ENCODE results near the gene ATG4D. TPM values are rescaled to one million over a fixed set of nuclear protein-coding genes. Genes with fewer than 3 reads are reported as not detected.
"Not testable (repeated sequence)": the region's sequence is repeated elsewhere in the genome, so short reads cannot be mapped to it uniquely, and the experiment has no call there.

The ATG4D gene
- total and polyA plus RNA-seq, 2 of the 4 experiments (the other 2 are of a cell fraction), result 8.2 to 21.8 TPM

- no CpG with 5 or more reads among the region's 9 CpGs for WGBS, 2 experiments (ENCODE audit: extremely low coverage in 2 of 2, insufficient read length in 1 of 2)
- in situ Hi-C loops (cut with MboI; ENCODE audit: low sequenced_read_pairs); DNase-seq: not testable (repeated sequence)
Observed at GRCh38 chr19:10551006-10551405, 7.3 kb downstream of the ATG4D start.

More at GRCh38 chr19:10551006-10551405, 7.3 kb downstream of the ATG4D start:
- H3K27ac ChIP-seq (ENCODE audit: insufficient read depth, low read length); H2BK5ac ChIP-seq (ENCODE audit: low read depth, low read length, poor library complexity, severe bottlenecking); H2BK20ac ChIP-seq (ENCODE audit: low read depth, low read length); H3K23ac ChIP-seq (ENCODE audit: low read depth, low read length); H3K27me3 ChIP-seq (ENCODE audit: control insufficient read depth, insufficient read depth, low read length); H3K9me1 ChIP-seq (ENCODE audit: insufficient read depth, low read length); ATAC-seq (ENCODE audit: low read depth); H3K14ac ChIP-seq (replicated peaks; ENCODE audit: low read depth, low read length); H3K4me1 ChIP-seq (ENCODE audit: control insufficient read depth, insufficient read depth, low read length); H3K4me3 ChIP-seq (ENCODE audit: insufficient read depth, low read depth, low read length); H2AK9ac ChIP-seq (replicated peaks; ENCODE audit: low read depth, low read length, poor library complexity); CTCF ChIA-PET; H4K20me1 ChIP-seq (ENCODE audit: insufficient read depth, low read length); H2BK120ac ChIP-seq (ENCODE audit: low read depth, low read length); H3K9ac ChIP-seq (ENCODE audit: low read depth, low read length); H3K18ac ChIP-seq (ENCODE audit: low read depth, low read length); H4K5ac ChIP-seq (ENCODE audit: low read depth, low read length); H3K4me2 ChIP-seq (ENCODE audit: low read depth, low read length); H2AK5ac ChIP-seq (ENCODE audit: low read depth, low read length); dilution Hi-C loops (cut with HindIII; ENCODE audit: low sequenced_read_pairs, unreplicated experiment); H4K8ac ChIP-seq (ENCODE audit: low read depth in 2 of 2, low read length in 2 of 2); H3K4ac ChIP-seq (ENCODE audit: low read depth, low read length); H3K56ac ChIP-seq (ENCODE audit: extremely low read depth, insufficient read depth, low read length); H2BK15ac ChIP-seq (ENCODE audit: low read depth, low read length); H4K91ac ChIP-seq (ENCODE audit: insufficient read depth, low read depth, low read length); BruUV-seq (replicated peaks); H2AFZ ChIP-seq (replicated peaks; ENCODE audit: low read length, poor library complexity); intact Hi-C loops (cut with micrococcal nuclease); H3K9me3 ChIP-seq (ENCODE audit: control insufficient read depth, insufficient read depth, low read length): not testable (repeated sequence)
- Histone ChIP-seq H3K79me1 (ENCODE audit: low read depth in 1 of 2, low read length in 2 of 2) (peaks cover 8 to 26% of the 10 kb centered on the region in 2 experiments; a peak in 3 of 4 replicates), H3K36me3 (ENCODE audit: control insufficient read depth, insufficient read depth, low read length) (peaks cover 69% of the 10 kb centered on the region)
- POLR2A ChIA-PET (ENCODE audit: unreplicated experiment), result interaction anchor here (0.6 kb wide), 1 partner anchor 58 kb away, joined by 3 read pairs; no protein-coding TSS in a partner anchor
